Tibial nerve (tissue), 3 donors: Measurements from ENCODE around the gene NME8.

Experiments
- CTCF ChIP-seq, 5 experiments: fragments of 200-600 bp in 3 of 5; fragments of 450-650 bp in 2 of 5; sonication (generic) in 3 of 5; IDR thresholded peaks; one replicate each; pipeline ENCODE4 v1.5.1; 2016 to 2019; ENCODE audit warnings: antibody characterized with exemption in 5 of 5, mild to moderate bottlenecking in 3 of 5, moderate library complexity in 2 of 5
- POLR2A ChIP-seq, 2 donors: fragments of 450-650 bp; IDR thresholded peaks; one replicate each; pipeline ENCODE4 v1.6.1; 2017; ENCODE audit warnings: antibody characterized with exemption in 2 of 2, mild to moderate bottlenecking in 2 of 2, moderate library complexity in 2 of 2

- TF ChIP-seq CTCF (IDR thresholded peaks at IDR 0.05) (no peak), POLR2A (IDR thresholded peaks at IDR 0.05) (no peak)
Measured at GRCh38 chr7:37947138-37947940, 98.9 kb downstream of the NME8 start.
